Gastroesophageal sphincter (tissue), 3 donors: Measurements from ENCODE around the gene ABCC1.

Experiments used
- CTCF ChIP-seq, 4 experiments: fragments of 200-600 bp in 2 of 4; fragments of 450-650 bp in 2 of 4; sonication (generic) in 1 of 4; IDR thresholded peaks; one replicate each; pipeline ENCODE4 v1.5.1; 2017 to 2019; ENCODE audit warnings: antibody characterized with exemption in 4 of 4, mild to moderate bottlenecking in 2 of 4, moderate library complexity in 2 of 4
- EP300 ChIP-seq: sonication (generic); formaldehyde crosslinking; IDR thresholded peaks from one replicate; pipeline ENCODE4 v1.6.1; 2017; ENCODE audit warnings: antibody characterized with exemption, mild to moderate bottlenecking

GRCh38 chr16:15951852-15952251 is 2.4 kb downstream of the ABCC1 start:
- TF ChIP-seq CTCF (IDR thresholded peaks at IDR 0.05), result no peak
- no peak for TF ChIP-seq EP300
